ENCODE measurements around the gene RMDN2.
"Not testable (repeated sequence)": the region's sequence is repeated elsewhere in the genome, so short reads cannot be mapped to it uniquely, and the experiment has no call there.

- TF ChIP-seq, protein P1, sequence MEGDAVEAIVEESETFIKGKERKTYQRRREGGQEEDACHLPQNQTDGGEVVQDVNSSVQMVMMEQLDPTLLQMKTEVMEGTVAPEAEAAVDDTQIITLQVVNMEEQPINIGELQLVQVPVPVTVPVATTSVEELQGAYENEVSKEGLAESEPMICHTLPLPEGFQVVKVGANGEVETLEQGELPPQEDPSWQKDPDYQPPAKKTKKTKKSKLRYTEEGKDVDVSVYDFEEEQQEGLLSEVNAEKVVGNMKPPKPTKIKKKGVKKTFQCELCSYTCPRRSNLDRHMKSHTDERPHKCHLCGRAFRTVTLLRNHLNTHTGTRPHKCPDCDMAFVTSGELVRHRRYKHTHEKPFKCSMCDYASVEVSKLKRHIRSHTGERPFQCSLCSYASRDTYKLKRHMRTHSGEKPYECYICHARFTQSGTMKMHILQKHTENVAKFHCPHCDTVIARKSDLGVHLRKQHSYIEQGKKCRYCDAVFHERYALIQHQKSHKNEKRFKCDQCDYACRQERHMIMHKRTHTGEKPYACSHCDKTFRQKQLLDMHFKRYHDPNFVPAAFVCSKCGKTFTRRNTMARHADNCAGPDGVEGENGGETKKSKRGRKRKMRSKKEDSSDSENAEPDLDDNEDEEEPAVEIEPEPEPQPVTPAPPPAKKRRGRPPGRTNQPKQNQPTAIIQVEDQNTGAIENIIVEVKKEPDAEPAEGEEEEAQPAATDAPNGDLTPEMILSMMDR (IDR thresholded peaks at IDR 0.05), result not testable (repeated sequence)
- not testable (repeated sequence) for TF ChIP-seq ZFX (IDR thresholded peaks at IDR 0.05; ENCODE audit: borderline replicate concordance)
These were observed 12.5 kb downstream of the RMDN2 start for GRCh38 chr2:37937568-37937967.

All from 22Rv1 (cell line).